WTC11 (cell line): ENCODE results near the gene PLPP1. TPM values are rescaled to one million over a fixed set of nuclear protein-coding genes. Genes with fewer than 3 reads are reported as not detected.

Source experiments
- ATAC-seq: fragments of 200-7000 bp; cut with Tn5 transposase; 2 replicates; pipeline ENCODE4 v1.10.0; 2021; ENCODE audit warnings: mild to moderate bottlenecking, moderate library complexity
- CTCF ChIA-PET: fragments of 300-600 bp; sonication (Branson Sonifier 250); formaldehyde crosslinking; loops from one replicate; lab custom pipeline; 2021; ENCODE audit warnings: antibody characterized with exemption; lab: Charles Lee
- POLR2A ChIA-PET: fragments of 350-600 bp; sonication (Branson Sonifier 250); formaldehyde crosslinking; loops from one replicate; lab custom pipeline; 2021; ENCODE audit warnings: antibody characterized with exemption; lab: Charles Lee
- DNase-seq: peaks from one replicate; pipeline ENCODE4 v3.0.0; 2021; ENCODE audit warnings: low spot score
- H3K27ac Mint-ChIP-seq: 2 replicates; pipeline ENCODE4 v1.8.0; 2021; ENCODE audit warnings: mixed read lengths
- H3K27me3 Mint-ChIP-seq: 2 replicates; pipeline ENCODE4 v1.8.0; 2021; ENCODE audit warnings: low read depth, mild to moderate bottlenecking, moderate library complexity, mixed read lengths
- H3K36me3 Mint-ChIP-seq: 2 replicates; pipeline ENCODE4 v1.8.0; 2021; ENCODE audit warnings: mixed read lengths
- H3K4me1 Mint-ChIP-seq: 2 replicates; pipeline ENCODE4 v1.8.0; 2022; ENCODE audit warnings: mixed read lengths
- H3K4me3 Mint-ChIP-seq: 2 replicates; pipeline ENCODE4 v1.8.0; 2021; ENCODE audit warnings: mild to moderate bottlenecking, moderate library complexity, mixed read lengths
- H3K9me3 Mint-ChIP-seq: 2 replicates; pipeline ENCODE4 v1.8.0; 2021; ENCODE audit warnings: mixed read lengths
- AFF4 ChIP-seq: sonication (generic); formaldehyde crosslinking; IDR thresholded peaks from 2 replicates; pipeline ENCODE4 v1.8.1; 2023; ENCODE audit warnings: mild to moderate bottlenecking, missing genetic modification reagents, borderline replicate concordance
- AR ChIP-seq: fragments of 250-450 bp; sonication (Bioruptor Pico); IDR thresholded peaks from 2 replicates; pipeline ENCODE4 v1.9.0; 2021; ENCODE audit warnings: mild to moderate bottlenecking
- CREB1 ChIP-seq: sonication (generic); formaldehyde crosslinking; IDR thresholded peaks from 2 replicates; pipeline ENCODE4 v1.8.0; 2023; ENCODE audit warnings: mild to moderate bottlenecking, missing genetic modification reagents
- E2F5 ChIP-seq: sonication (generic); formaldehyde crosslinking; IDR thresholded peaks from 2 replicates; pipeline ENCODE4 v1.8.1; 2022; ENCODE audit warnings: mild to moderate bottlenecking, moderate library complexity, missing genetic modification reagents
- FOXK1 ChIP-seq: sonication (generic); formaldehyde crosslinking; IDR thresholded peaks from 2 replicates; pipeline ENCODE4 v1.8.0; 2022; ENCODE audit warnings: mild to moderate bottlenecking, moderate library complexity, missing genetic modification reagents
- GTF2I ChIP-seq: fragments of 250-450 bp; sonication (Bioruptor Pico); conservative IDR thresholded peaks from 2 replicates; pipeline ENCODE4 v1.4.0; 2021; ENCODE audit warnings: mild to moderate bottlenecking
- HMGA2 ChIP-seq: fragments of 250-450 bp; sonication (Bioruptor Pico); IDR thresholded peaks from 2 replicates; pipeline ENCODE4 v1.4.0; 2021; ENCODE audit warnings: mild to moderate bottlenecking, moderate library complexity
- JUN ChIP-seq: sonication (generic); formaldehyde crosslinking; IDR thresholded peaks from 2 replicates; pipeline ENCODE4 v1.8.0; 2023; ENCODE audit warnings: mild to moderate bottlenecking, missing genetic modification reagents
- KAT7 ChIP-seq: sonication (generic); formaldehyde crosslinking; IDR thresholded peaks from 2 replicates; pipeline ENCODE4 v1.8.1; 2023; ENCODE audit warnings: missing genetic modification reagents, mild to moderate bottlenecking, borderline replicate concordance
- NFATC4 ChIP-seq: fragments of 250-450 bp; sonication (Bioruptor Pico); IDR thresholded peaks from 2 replicates; pipeline ENCODE4 v1.9.0; 2021; ENCODE audit warnings: mild to moderate bottlenecking
- NFE2L1 ChIP-seq: sonication (generic); formaldehyde crosslinking; IDR thresholded peaks from 2 replicates; pipeline ENCODE4 v1.8.1; 2023; ENCODE audit warnings: missing genetic modification reagents
- NR2C2 ChIP-seq: sonication (generic); formaldehyde crosslinking; IDR thresholded peaks from 2 replicates; pipeline ENCODE4 v1.8.0; 2022; ENCODE audit warnings: mild to moderate bottlenecking, missing genetic modification reagents
- RELA ChIP-seq: sonication (generic); formaldehyde crosslinking; IDR thresholded peaks from 2 replicates; pipeline ENCODE4 v1.8.1; 2022; ENCODE audit warnings: missing genetic modification reagents, mild to moderate bottlenecking, borderline replicate concordance
- SMAD3 ChIP-seq: sonication (generic); formaldehyde crosslinking; IDR thresholded peaks from 2 replicates; pipeline ENCODE4 v1.8.0; 2022; ENCODE audit warnings: missing genetic modification reagents, mild to moderate bottlenecking, borderline replicate concordance
- TEAD4 ChIP-seq: sonication (generic); formaldehyde crosslinking; IDR thresholded peaks from 2 replicates; pipeline ENCODE4 v1.8.0; 2022; ENCODE audit warnings: mild to moderate bottlenecking, missing genetic modification reagents
- ZBTB21 ChIP-seq: sonication (generic); formaldehyde crosslinking; IDR thresholded peaks from 2 replicates; pipeline ENCODE4 v1.8.1; 2023; ENCODE audit warnings: mild to moderate bottlenecking, missing genetic modification reagents, borderline replicate concordance
- ZNF396 ChIP-seq: fragments of 250-450 bp; sonication (Bioruptor Pico); IDR thresholded peaks from 2 replicates; pipeline ENCODE4 v1.8.0; 2021; ENCODE audit warnings: mild to moderate bottlenecking, moderate library complexity, borderline replicate concordance
- ZNF416 ChIP-seq: fragments of 250-450 bp; sonication (Bioruptor Pico); IDR thresholded peaks from 2 replicates; pipeline ENCODE4 v1.9.0; 2021; ENCODE audit warnings: mild to moderate bottlenecking, inconsistent platforms
- total RNA-seq: library from RNA; stranded (reverse); gene quantifications from 3 replicates; pipeline ENCODE4 v1.2.3, GENCODE V29; 2021
- TF ChIP-seq, protein P1 (sequence below): sonication (generic); formaldehyde crosslinking; IDR thresholded peaks from 2 replicates; pipeline ENCODE4 v1.8.1; 2022; ENCODE audit warnings: low read depth, mild to moderate bottlenecking, moderate library complexity, missing genetic modification reagents, borderline replicate concordance
- TF ChIP-seq, protein P2 (sequence below): fragments of 250-450 bp; sonication (Bioruptor Pico); IDR thresholded peaks from 2 replicates; pipeline ENCODE4 v1.9.0; 2021; ENCODE audit warnings: mild to moderate bottlenecking
- TF ChIP-seq, protein P3 (sequence below): fragments of 250-450 bp; sonication (Bioruptor Pico); IDR thresholded peaks from 2 replicates; pipeline ENCODE4 v1.9.0; 2021; ENCODE audit warnings: moderate library complexity, mild to moderate bottlenecking, inconsistent platforms, borderline replicate concordance
- TF ChIP-seq, protein P4 (sequence below): sonication (generic); formaldehyde crosslinking; IDR thresholded peaks from 2 replicates; pipeline ENCODE4 v1.8.1; 2022; ENCODE audit warnings: missing genetic modification reagents, borderline replicate concordance
- TF ChIP-seq, protein P5 (sequence below): sonication (generic); formaldehyde crosslinking; IDR thresholded peaks from 2 replicates; pipeline ENCODE4 v1.8.0; 2022; ENCODE audit warnings: mild to moderate bottlenecking, missing genetic modification reagents

Gene PLPP1
- total RNA-seq, 1 experiment from 2014 or later = 43.2 TPM

DNA sequence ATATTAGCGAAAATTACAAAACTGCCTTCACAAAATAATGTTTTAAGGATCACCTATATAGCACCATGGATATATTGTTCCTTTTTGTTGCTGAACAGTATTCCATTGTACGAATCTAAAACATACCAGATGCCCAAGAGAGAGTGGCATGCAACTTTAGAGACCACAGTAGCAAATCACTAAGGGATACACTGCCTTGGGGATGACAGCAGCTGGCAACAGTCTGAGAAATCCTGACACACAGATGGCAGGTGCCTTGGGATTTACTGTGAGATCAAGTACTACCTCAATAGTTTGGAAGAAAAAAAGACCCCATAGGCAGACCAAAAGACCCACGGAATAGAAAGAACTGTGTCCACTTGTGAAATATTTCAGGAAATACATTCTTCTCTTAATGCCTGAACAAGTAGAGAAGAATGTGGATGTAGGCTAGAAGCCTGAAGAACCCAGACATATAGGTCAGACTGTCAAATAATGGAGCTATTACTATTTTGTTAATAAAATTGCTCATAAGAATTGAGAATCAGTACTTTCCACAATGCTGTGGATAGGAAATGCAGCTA, 53.4 kb downstream of the PLPP1 start (continued):
- no peak for TF ChIP-seq E2F5 (CRISPR knock-in tag)
- TF ChIP-seq, protein P1, sequence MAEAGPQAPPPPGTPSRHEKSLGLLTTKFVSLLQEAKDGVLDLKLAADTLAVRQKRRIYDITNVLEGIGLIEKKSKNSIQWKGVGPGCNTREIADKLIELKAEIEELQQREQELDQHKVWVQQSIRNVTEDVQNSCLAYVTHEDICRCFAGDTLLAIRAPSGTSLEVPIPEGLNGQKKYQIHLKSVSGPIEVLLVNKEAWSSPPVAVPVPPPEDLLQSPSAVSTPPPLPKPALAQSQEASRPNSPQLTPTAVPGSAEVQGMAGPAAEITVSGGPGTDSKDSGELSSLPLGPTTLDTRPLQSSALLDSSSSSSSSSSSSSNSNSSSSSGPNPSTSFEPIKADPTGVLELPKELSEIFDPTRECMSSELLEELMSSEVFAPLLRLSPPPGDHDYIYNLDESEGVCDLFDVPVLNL (CRISPR knock-in tag) = no peak
- no peak for TF ChIP-seq KAT7

DNA sequence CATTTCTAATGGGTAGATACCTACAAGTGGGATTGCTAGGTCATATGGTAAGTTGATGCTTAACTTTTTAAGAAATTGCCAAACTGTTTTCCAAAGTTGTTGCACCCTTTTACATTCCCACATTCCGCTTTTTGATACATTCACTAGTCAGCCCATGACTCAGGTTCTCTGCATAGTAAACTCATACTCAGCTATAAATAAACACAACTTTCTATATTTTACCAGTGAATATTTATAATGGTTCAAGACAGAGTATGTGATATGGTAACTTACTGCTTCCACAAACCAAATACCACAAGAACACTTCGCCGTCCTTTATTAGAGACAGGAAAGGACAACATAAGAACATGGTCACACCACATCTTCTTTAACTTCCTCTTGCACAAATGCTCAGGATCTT, 54.0 kb downstream of the PLPP1 start:
- TF ChIP-seq NR2C2 (CRISPR knock-in tag) = no peak
- TF ChIP-seq, protein P2, sequence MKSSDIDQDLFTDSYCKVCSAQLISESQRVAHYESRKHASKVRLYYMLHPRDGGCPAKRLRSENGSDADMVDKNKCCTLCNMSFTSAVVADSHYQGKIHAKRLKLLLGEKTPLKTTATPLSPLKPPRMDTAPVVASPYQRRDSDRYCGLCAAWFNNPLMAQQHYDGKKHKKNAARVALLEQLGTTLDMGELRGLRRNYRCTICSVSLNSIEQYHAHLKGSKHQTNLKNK (CRISPR knock-in tag) = no peak
- TF ChIP-seq AR (CRISPR knock-in tag) = no peak
- no peak for TF ChIP-seq ZBTB21 (CRISPR knock-in tag)
- TF ChIP-seq FOXK1 = no peak
- TF ChIP-seq, protein P3, sequence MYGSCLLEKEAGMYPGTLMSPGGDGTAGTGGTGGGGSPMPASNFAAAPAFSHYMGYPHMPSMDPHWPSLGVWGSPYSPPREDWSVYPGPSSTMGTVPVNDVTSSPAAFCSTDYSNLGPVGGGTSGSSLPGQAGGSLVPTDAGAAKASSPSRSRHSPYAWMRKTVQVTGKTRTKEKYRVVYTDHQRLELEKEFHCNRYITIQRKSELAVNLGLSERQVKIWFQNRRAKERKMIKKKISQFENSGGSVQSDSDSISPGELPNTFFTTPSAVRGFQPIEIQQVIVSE (CRISPR knock-in tag) = no peak
- no peak for TF ChIP-seq ZNF396 (CRISPR knock-in tag)
- no peak for TF ChIP-seq AFF4
- no peak for TF ChIP-seq ZNF416 (CRISPR knock-in tag)
- TF ChIP-seq NFATC4 (CRISPR knock-in tag) = no peak
- no peak for TF ChIP-seq NFE2L1 (CRISPR knock-in tag)
- TF ChIP-seq, protein P4, sequence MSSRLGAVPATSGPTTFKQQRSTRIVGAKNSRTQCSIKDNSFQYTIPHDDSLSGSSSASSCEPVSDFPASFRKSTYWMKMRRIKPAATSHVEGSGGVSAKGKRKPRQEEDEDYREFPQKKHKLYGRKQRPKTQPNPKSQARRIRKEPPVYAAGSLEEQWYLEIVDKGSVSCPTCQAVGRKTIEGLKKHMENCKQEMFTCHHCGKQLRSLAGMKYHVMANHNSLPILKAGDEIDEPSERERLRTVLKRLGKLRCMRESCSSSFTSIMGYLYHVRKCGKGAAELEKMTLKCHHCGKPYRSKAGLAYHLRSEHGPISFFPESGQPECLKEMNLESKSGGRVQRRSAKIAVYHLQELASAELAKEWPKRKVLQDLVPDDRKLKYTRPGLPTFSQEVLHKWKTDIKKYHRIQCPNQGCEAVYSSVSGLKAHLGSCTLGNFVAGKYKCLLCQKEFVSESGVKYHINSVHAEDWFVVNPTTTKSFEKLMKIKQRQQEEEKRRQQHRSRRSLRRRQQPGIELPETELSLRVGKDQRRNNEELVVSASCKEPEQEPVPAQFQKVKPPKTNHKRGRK (CRISPR knock-in tag) = no peak
- no peak for TF ChIP-seq CREB1 (CRISPR knock-in tag)
- TF ChIP-seq, protein P5, sequence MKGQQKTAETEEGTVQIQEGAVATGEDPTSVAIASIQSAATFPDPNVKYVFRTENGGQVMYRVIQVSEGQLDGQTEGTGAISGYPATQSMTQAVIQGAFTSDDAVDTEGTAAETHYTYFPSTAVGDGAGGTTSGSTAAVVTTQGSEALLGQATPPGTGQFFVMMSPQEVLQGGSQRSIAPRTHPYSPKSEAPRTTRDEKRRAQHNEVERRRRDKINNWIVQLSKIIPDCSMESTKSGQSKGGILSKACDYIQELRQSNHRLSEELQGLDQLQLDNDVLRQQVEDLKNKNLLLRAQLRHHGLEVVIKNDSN = no peak
- no peak for TF ChIP-seq HMGA2
- TF ChIP-seq RELA (CRISPR knock-in tag) = no peak
- TF ChIP-seq JUN (CRISPR knock-in tag) = no peak
- TF ChIP-seq GTF2I (CRISPR knock-in tag) = no peak
- TF ChIP-seq SMAD3 (CRISPR knock-in tag) = no peak
- no peak for TF ChIP-seq TEAD4 (CRISPR knock-in tag)
- CTCF ChIA-PET = no interaction called here
- peak overlapping the region; percentile 22; the same call in 1 of the 2 replicates for H3K27ac Mint-ChIP-seq
- no peak overlapping the region for H3K4me3 Mint-ChIP-seq
- no peak for DNase-seq
- peaks cover 70% of the 10 kb centered on the region for H3K4me1 Mint-ChIP-seq
- no peaks in the 10 kb centered on the region for H3K36me3 Mint-ChIP-seq
- H3K9me3 Mint-ChIP-seq = no peaks in the 10 kb centered on the region
- H3K27me3 Mint-ChIP-seq = no peaks in the 10 kb centered on the region
- no peak for ATAC-seq
- POLR2A ChIA-PET = no interaction called here
